ENCODE data around the gene ACTL10.
A peak's percentile ranks its signal among the peaks of the same experiment; 100 is the strongest.

The ACTL10 gene

DNA sequence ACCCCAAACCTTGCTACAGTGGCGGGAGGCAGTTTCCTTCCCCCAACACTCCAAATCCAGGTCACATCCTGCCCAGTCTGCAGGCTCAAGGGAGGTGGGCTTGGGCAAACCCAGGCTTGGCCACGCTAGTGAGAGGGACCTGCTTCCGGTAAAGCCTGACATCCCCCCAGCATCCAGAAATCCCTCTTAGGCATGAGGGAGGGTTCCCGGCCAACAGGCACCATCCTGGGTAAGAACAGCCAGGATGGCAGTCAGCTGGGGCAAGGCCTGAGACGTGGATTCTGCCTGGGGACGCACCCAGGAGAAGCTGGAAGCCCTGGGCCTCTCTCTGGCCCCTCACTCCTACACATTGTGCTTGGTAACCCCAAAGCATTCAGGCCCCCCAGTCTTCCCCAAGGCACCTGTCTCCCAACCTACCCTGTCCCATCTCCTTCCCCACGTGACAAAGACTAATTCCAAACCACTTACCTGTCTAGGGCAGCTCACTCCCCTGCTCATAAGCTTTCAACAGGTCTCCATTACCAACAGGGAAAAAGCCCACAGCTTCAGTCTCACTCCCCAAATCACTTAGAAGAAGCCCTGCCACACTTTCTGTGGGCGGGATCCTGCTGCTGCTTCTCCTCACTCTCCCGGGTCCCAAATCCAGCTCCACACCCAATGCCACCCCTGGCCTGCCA is 2.5 kb upstream of the ACTL10 start:
- DNase-seq (ENCODE audit: low read depth) = no peak

DNA sequence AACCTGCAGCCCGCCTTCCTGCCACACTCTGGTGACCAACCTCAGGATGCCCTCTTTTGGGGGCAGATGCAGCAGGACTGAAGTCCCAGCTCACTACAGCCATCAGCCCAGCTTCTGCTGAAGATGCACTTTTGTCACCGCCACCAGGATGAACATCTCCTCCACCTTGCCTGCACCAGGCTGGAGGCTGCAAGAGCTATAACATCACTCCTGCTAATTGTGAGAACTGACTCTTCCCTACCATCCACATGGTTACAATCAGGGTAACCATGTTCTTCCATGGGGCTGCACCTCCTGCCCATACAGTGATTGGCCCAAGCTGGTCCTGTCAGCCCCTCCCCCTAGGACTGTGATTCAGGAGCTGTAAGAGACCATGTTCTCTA is 2.0 kb upstream of the ACTL10 start:
- no peak for DNase-seq (ENCODE audit: low read depth)

DNA sequence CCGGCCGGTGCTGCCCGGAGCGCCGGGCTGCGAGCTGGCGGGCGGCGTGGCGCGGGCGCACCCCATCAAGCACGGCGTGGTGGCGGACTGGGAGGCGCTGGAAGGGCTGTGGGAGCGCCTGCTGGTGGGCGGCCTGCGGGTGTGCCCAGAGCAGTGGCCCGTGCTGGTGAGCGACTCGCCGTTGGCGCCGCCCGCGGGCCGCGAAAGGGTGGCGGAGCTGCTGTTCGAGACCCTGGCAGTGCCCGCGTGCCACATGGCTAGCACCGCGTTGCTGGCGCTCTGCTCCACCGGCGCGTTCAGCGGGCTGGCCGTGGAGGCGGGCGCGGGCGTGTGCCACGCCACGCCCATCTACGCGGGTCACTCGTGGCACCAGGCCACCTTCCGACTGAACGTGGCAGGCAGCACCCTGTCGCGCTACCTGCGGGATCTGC is 517 bp downstream of the ACTL10 start:
- DNase-seq (ENCODE audit: low read depth) = peak; percentile 49

DNA sequence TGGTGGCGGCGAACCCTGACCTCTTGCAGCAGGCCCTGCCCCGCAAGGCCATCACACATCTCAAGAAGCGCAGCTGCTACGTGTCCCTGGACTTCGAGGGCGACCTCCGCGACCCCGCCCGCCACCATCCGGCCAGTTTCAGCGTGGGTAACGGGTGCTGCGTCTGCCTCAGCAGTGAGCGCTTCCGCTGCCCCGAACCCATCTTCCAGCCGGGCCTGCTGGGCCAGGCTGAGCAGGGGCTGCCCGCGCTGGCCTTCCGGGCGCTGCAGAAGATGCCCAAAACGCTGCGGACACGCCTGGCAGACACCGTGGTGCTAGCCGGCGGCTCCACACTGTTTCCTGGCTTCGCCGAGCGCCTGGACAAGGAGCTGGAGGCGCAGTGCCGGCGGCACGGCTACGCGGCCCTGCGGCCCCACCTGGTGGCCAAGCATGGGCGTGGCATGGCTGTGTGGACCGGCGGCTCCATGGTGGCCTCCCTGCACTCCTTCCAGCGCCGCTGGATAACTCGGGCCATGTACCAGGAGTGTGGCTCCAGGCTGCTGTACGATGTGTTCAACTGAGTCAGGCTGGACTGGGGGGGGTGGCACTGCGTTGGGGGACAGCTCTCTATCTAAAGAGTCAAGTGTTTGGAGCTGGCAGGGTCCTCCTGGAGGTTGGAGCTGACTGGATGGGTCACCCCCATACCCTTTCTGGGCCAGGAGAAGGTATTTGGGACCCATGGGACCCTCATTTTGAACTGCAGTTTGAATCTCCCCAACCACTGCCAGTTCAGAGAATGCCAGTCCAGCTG is 1.1 kb downstream of the ACTL10 start:
- peak; percentile 65 for DNase-seq (ENCODE audit: low read depth)

DNA sequence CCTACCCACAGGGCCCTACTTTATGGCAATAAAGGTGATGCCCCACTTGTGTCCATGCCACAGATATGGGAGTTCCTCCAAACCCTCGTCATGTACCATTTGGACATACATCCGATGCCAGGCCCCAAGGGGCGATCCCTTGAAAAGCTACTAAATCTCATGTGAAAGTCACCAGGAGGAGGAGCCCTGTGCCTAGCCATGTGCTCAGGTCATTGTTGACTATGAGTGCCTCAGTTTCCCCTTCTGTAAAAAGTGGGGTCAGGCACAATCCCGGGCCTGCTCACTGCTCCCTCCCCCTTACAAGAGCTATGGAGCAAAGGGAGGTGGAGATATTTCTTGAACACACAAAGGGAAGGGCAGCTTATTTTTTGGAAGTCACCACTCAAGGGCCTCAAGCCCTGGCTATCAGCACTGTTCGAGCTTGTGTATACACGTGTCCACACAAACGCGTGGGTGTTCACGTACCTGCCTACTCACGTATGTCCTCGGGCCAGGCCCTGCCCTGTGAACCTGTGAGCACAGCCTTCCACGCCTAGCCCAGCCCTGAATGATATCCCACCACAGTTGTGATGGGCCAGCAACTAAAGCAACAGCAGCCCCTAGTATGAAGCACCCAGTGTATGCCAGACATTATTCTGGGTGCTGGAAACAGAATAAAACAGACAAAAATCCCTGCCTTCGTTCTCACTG is 1.9 kb downstream of the ACTL10 start:
- DNase-seq (ENCODE audit: low read depth) = no peak

DNA sequence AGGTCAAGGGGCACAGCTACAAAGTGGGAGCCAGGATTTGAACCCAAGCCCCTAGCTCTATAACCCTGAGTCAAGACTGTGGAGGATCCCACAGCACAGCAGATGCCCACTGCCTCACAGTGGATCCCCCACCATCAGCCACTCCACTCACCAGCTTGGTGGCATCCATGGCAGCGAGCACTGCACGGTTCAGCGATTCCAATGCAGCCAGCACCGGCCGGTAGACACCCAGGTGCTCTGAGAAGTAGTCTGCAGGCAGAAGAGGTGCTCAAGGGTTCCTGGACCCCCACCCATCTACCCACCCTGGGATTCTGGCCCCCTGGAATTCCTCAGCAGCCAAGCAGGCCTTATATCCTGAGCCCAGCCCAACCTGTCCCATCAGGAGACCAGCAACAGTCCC is 2.5 kb downstream of the ACTL10 start:
- no peak for DNase-seq (ENCODE audit: low read depth)

DNA sequence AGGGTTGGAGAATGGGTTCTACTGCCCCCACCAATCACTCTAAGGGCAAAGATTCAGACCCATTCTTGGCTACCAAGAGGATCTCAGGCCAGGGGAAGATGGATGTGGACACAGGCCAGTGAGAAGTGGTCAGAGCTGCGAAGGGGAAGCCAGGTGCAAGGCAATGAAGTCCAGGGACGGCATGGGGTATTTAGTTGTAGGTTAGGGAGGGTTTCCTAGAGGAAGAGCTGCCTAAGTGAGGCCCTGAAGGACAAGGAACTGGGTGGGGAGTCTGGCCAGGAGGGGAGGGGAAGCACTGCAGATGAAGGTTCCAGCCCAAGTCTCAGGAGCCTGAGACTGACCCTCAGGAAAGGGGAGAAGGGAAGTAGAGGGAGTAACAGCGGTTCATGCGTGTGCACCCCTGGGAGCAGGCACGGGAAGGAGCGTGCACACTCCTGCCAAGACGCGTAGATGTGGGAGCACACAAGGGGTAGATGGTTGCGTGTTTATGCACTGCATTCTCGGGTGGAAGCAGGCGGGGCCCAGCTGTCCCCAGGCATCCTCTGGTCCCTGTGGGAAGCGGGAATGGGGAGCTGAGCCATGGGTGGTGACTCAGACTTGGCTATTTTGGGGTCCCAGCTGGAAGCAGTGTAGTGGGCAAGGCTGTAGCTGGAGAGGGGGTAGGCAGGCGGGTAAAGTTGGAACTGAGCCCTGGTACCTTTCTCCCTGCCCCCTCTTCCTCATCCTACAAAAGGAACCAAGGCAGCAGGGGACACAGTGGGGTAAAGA is 3.3 kb downstream of the ACTL10 start:
- no peak for DNase-seq (ENCODE audit: low read depth)

DNA sequence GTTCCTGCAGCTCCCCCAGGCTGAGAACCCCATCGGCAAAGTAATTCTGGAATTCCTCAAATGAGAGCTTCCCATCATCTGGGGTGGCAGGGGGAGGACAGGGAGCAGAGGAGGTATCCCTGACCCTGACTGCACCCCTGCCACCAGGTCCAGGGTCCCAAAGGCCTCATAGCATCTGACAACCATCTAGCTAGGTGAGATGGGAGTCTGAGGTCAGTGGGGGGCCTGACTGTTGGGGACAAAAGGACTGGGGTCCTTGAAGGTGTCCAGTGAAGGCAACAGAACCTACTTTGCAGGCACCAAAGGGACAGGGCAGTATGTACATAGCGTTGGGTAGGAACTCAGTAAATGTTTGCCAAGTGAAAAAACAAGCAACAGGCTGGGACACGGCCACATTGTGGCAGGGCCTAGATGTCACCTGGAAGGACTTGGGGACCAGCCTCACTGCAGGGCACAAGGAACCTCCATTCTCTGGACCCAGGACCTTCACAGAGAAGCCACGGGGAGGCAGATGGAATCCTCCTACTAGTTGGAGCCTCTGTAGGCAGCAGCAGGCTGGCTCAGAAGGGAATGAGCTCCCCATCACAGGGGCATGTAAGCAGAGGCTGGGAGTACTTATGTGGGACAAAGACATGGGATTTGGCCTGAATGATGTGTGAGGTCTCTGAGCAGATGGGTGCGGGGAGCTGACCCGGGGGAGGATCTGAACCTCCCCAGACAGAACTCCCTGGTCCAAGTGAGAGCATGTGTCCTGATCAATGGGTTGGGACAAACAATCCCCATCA is 4.2 kb downstream of the ACTL10 start:
- no peak for DNase-seq (ENCODE audit: low read depth)

DNA sequence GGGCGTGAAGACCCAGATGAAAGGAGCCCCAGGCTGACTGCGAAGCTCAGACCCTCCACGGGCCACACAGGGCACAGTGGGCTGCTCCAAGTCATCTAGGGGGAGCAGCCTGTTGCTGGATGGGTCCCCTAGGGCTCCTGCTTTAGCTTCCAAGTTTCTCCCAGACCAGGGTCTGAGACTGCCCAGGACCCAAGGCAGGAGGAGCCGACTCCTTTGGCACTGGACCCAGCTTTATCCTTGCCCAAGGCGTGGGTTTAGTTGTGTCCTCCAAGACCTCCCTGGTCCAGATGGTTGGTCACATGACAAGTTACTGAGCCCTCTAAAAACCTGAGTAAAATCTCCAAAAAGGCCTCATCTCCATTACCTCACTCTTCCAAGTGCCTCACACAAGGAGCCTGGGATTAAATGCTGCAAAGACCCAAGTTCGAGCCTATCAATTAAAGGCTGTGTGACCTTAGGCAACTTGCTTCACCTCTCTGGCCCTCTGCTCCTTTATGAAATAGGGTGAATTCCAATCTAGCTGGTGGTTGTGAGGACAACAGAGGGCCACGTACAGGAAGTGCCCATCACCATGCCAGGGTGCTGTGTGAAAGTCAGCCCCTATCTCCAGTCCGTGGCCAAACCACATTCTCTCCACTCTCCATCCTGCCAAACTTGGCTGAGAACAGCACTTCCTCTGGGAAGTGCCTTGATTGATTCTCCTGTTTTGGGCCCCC is 5.0 kb downstream of the ACTL10 start:
- DNase-seq (ENCODE audit: low read depth) = no peak

DNA sequence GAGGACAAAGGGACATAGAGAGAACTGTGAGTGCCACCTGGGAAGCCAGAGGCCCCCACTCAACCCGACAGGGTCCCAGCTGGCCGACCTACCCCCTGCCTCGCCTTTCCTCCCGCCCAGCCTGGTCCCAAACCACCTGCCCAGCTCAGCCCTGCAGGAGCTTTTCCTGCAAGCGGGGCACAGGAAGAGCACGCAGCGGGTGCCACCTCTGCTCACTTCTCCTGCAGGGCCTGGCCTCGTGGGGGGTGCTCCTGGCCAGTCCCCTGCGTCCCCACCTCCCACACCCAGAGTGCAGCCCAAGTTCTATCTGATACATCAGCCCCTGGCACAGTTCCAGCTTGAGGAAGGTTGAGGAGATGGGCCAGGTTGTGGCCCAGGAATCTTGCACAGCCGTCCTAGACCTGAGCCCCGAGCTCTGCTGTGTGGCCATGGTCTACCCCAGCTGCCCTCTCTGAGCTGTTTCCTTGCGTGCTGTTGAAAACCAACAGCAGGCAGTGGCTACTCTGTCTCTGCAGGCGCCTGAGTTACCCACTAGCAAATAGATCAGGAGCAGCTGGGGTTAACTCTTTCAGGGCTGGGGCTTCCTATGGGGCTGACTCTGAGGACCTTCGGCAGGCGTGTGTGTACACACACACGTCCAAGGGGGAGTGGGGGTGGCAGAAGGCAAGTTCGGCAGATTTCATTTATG is 5.8 kb downstream of the ACTL10 start:
- DNase-seq (ENCODE audit: low read depth) = no peak

DNA sequence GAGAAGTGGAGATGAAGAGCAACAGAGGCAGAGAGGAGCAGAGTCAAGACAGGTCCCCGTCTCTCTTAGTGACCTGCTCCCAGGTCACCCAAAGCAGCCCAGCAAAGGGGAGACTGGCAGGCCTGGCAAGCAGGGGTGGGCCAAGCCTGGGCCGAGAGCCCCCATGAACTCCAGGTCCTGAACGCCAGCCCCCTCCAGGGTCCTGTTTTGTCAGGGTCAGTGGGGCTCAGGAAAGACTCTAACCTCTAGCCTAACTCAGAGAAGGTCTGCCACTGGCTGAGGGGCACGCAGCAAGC is 6.3 kb downstream of the ACTL10 start:
- no peak for DNase-seq (ENCODE audit: low read depth)

DNA sequence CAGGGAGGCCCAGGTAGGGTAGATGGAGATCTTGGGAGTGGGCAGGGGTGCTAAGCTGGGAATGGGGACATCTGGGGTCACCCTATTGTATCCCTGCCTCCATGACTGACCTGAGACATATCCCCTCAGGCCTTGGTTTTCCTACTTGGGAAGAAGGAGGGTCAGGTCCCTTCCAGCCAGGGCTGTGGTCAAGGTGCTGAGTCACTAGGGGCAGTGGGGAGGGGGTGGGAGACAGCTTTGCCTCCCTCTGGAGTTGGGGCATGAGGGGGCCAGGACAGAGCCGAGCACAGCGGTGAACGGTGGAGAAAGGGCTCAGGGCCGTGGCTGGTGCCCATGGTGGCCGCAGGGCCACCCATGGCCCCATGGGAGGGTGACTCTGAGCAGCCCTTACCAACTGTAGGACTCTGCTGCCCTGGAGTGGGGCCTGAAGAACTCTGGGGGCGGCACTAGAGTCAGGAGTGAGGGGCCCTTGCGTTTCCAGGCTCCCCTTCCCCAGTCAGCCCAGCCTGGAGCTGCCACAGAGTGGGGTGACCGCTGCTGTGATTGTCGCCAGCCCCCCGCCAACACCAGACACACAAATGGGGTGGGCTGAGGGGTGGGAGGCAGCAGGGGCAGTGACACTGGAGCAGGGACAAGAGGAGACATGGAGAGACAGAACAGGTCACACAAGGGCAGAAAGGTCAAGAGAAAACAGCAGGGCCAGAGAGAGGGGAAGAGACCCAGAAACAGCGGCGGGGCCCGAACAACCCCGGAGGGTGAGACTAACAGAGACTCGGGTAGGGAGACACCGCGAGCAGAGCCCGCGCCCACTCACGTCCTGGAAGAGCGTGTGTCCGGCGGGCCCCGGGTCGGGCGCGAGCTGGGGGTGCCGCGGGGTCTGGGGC is 6.9 kb downstream of the ACTL10 start:
- no peak for DNase-seq (ENCODE audit: low read depth)

DNA sequence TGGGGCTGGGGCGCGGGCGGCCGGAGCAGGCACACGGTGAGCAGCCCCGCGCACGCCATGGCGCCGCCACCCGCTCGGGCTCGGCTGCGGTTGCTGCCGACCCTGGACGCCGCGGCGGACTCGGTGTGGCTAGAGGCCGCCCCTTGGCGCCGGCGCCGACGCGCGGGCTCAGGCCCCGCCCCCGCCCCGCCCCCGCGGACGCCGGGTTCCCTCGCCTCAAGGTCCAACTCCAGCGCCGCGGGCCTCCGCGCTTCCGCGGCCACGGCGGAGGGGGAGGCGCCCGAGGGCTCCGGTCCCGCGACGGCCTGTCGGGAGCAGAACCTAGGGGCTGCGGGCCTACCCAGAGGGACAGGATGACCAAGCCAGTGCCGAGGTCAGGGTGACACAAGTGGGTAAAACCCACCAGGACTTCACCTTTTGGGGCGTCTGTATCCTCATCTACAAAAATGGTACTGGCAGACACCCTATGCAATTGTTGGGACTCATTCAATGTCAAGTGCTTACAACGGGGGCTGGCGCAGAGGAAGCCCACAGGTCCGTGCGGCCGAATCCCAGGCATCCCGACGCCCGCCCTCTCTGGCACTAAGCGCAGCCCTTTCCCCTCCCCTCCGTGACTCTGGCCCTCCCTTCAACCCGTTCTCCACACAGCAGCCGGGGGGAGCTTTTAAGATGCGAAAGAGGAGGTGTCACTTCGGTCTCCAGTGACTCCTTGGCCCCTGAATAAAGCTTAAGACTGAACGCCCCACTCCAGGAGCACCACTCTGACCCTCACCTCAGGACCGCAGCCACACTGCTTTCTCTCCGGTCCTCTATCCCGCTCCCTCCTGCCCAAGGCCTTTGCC is 7.8 kb downstream of the ACTL10 start, which contains the start of gene NECAB3:
TSS of gene NECAB3 (minus strand) at position 135 of the 842 bp plus-strand sequence. CDS start at position 59, 76 bp downstream.
- peak; percentile 78 for DNase-seq (ENCODE audit: low read depth)

DNA sequence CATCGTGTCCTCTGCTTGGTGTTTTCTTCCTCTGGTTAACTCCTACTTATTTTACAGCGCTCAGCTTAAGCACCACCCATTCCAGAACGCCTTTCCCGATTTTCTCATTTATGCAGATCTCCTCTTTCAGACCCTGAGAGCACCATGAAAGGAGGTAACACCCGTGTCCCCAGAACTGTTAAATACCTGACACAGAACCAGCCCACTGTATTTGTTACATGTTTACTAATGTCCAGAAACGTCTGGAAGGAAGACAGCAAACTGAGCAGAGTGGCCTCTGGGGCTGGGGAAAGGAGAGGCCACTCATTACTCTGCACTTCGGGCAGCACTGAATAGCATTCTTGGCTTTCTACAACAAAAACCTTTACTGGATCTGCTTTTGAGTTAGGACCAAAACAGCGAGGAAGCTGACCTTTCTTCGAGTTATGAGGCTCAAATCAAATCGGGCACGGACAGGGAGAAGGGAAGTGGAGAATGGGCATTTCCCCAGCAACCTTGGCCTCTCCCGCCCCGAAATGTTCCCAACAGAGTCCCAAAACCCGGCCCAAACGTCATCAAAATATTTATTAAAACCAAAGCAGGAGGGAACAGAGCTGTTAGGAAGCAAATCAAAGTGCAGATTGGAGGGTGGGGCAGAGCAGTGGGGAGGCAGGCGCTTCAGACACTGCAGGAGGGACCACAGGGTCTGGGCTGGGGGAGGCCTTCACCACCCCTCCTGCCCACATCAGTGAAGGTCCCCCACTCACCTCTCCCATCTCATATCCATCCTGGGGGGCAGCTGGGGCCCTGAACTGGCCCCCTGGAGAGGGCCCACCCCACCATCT is 8.6 kb downstream of the ACTL10 start:
- DNase-seq (ENCODE audit: low read depth) = peak; percentile 86

DNA sequence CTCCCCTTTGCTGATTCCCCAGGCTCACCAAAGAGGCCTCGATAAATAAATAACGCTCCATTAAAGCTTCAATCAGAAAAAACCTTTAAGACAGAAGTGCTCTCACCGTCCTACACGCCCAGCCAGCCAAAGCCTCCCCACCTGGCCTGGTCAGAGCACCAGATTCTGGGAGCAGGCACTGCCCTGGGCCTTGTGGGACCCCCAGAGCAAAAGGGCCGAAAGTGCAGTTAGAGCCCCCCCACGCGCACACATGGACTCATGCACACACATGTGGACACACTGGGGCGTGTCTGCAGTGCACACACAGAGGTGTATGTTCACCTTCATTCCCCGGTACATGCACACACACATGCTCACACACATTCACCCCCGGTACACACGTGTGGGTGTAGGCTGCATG is 9.4 kb downstream of the ACTL10 start:
- no peak for DNase-seq (ENCODE audit: low read depth)

DNA sequence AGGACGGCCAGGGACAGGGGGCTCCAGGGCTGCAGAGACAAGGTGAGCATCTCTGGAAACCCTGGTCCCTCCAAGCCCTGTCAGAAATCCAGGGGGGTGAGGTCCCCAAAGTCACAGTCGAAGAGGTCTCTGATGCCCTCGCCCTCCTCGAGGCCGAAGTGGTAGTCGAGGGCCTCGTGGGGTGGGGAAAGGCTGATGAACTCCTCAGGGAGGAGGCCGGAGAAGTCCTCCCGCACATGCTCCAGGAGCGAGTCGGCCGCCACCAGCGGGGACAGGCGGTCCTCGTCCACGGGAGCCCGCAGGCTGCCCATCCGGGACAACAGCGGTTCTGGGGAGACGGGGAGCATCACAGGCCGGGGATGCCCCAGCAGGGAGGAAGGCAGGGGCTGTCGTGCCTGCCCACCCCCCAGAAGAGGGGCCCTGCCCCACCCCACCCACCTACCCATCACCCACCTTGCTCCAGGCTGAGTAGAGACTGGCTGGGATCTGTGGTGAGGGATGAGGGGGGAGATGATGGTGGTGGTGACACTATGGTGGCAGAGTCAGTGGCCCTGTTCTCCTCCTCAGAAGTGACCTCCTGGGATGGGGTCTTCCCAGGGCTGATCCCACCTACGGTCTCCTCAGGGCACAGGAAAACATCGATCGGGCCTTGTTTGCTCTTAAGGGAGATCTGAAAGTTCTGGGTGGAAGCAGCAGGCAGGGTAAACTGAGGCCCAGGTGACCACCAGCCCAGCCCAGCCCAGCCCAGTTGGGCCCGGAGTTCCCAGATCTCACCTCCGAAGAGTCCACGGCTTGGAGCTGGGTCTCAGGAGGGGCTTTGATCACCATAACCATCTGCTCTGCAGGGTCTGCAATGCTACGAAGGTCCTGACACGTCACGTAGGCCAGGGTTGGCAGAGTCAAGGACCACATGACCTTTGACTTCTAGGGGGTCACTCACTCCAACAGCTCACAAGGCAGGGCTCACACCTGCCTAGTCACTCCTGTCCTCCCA is 10.2 kb downstream of the ACTL10 start:
- DNase-seq (ENCODE audit: low read depth) = no peak

All from fibroblast of gingiva (primary cell).